Measurements from ENCODE around the gene PKN1.

DNA sequence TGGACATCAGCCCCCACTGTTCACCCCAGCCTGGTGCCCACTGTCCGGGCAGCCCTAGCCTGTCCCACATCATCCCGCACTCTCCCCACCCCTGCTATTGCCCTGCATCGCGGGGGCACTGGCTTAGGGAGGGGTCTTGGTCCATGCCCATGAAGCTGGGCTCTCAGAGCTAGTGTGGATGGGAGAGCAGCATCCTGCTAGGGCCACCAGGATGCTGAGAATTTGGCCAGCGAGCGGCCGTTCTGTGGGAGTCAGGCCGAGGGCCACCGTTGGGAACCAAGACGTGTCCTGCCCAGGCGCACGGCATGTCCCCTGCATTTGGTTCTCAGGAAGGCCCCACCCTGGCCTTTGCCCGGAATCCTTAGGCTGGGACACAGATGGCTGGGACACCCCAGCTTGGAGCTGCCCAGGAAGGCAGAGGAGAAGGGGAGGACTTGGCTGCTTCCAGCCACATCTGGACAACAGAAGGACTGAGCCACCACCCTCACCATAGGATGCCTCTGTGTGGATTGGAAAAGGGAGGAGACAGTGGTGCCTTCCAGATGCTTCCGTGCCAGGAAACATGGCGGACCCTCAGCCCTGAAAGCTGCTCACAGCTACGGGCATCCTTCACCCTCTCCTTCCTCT, 37.3 kb upstream of the PKN1 start:
- TF ChIP-seq, protein P1, sequence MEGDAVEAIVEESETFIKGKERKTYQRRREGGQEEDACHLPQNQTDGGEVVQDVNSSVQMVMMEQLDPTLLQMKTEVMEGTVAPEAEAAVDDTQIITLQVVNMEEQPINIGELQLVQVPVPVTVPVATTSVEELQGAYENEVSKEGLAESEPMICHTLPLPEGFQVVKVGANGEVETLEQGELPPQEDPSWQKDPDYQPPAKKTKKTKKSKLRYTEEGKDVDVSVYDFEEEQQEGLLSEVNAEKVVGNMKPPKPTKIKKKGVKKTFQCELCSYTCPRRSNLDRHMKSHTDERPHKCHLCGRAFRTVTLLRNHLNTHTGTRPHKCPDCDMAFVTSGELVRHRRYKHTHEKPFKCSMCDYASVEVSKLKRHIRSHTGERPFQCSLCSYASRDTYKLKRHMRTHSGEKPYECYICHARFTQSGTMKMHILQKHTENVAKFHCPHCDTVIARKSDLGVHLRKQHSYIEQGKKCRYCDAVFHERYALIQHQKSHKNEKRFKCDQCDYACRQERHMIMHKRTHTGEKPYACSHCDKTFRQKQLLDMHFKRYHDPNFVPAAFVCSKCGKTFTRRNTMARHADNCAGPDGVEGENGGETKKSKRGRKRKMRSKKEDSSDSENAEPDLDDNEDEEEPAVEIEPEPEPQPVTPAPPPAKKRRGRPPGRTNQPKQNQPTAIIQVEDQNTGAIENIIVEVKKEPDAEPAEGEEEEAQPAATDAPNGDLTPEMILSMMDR (conservative IDR thresholded peaks at IDR 0.05; ENCODE audit: low read depth in 2 of 2) = no peak
- no peak for TF ChIP-seq NANOG (IDR thresholded peaks at IDR 0.05; ENCODE audit: borderline replicate concordance)
